ENCODE results near the gene NEU1.

DNA sequence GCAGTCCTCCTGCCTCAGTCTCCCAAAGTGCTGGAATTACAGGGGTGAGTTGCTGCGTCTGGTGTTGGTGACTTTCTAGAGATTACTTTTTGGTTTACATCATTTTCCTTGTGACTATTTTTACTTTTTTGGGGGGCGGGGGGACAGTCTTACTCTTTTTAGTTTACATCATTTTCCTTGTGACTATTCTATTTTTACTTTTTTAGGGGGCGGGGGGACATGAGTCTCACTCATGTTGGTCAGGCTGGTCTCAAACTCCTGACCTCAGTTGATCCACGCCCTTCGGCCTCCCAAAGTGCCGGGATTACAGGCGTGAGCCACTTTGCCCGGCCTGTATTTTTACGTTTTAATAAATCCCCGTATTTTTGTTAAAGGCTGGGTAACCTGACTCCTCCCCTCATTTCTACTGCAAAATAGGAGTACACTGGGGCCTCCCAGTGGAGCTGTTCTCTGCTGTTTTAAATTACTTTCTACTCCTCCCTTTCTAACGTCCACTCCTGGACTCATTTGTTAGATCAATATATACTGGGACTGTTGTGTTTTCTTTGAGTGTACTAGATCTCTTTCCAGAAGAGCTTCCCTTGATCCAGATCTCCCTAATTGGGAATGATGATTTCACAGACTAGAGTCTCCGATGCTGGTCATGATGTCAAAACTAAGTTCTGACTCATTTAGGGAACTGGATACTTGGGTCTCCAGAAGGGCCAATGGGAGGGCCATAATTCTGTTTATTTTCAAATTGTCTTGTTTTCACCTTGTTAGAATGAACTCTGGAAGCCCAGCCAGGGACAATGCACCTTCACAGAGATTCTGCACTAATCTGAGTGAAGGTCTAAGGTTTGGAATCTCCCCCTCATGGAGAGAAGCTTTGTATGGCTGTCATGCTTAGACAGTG, 25.9 kb downstream of the NEU1 start:
- TF ChIP-seq, protein P1, sequence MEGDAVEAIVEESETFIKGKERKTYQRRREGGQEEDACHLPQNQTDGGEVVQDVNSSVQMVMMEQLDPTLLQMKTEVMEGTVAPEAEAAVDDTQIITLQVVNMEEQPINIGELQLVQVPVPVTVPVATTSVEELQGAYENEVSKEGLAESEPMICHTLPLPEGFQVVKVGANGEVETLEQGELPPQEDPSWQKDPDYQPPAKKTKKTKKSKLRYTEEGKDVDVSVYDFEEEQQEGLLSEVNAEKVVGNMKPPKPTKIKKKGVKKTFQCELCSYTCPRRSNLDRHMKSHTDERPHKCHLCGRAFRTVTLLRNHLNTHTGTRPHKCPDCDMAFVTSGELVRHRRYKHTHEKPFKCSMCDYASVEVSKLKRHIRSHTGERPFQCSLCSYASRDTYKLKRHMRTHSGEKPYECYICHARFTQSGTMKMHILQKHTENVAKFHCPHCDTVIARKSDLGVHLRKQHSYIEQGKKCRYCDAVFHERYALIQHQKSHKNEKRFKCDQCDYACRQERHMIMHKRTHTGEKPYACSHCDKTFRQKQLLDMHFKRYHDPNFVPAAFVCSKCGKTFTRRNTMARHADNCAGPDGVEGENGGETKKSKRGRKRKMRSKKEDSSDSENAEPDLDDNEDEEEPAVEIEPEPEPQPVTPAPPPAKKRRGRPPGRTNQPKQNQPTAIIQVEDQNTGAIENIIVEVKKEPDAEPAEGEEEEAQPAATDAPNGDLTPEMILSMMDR (conservative IDR thresholded peaks at IDR 0.05; ENCODE audit: low read length), result peak; percentile 20; the same call in 1 of the 2 replicates
- no peak for TF ChIP-seq EZH2phosphoT487 (IDR thresholded peaks at IDR 0.05; ENCODE audit: borderline replicate concordance)

All from Loucy (cell line).